HEK293 (cell line): Measurements from ENCODE around the gene BCAT1.

ENCODE experiments used
- CTCF ChIP-seq: fragments of 450-650 bp; formaldehyde crosslinking; IDR thresholded peaks from 2 replicates; pipeline ENCODE4 v1.5.1; 2016; ENCODE audit warnings: missing biosample characterization, missing genetic modification characterization
- GLI4 ChIP-seq: fragments of 450-650 bp; formaldehyde crosslinking; IDR thresholded peaks from 2 replicates; pipeline ENCODE4 v1.5.1; 2016; ENCODE audit warnings: missing biosample characterization, missing genetic modification characterization
- KLF9 ChIP-seq: fragments of 450-650 bp; formaldehyde crosslinking; IDR thresholded peaks from 2 replicates; pipeline ENCODE4 v1.5.1; 2016; ENCODE audit warnings: missing biosample characterization, missing genetic modification characterization, low read depth
- PRDM4 ChIP-seq: fragments of 450-650 bp; formaldehyde crosslinking; IDR thresholded peaks from 2 replicates; pipeline ENCODE4 v1.5.1; 2017; ENCODE audit warnings: missing biosample characterization, missing genetic modification characterization
- YY1 ChIP-seq: fragments of 450-650 bp; formaldehyde crosslinking; IDR thresholded peaks from 2 replicates; pipeline ENCODE4 v1.5.1; 2018; ENCODE audit warnings: missing biosample characterization, missing genetic modification characterization
- ZNF341 ChIP-seq: fragments of 450-650 bp; formaldehyde crosslinking; IDR thresholded peaks from 2 replicates; pipeline ENCODE4; 2016; ENCODE audit warnings: low read depth, missing biosample characterization, missing genetic modification characterization
- ZNF704 ChIP-seq: fragments of 450-650 bp; formaldehyde crosslinking; IDR thresholded peaks from 2 replicates; pipeline ENCODE4 v1.5.1; 2016; ENCODE audit warnings: missing biosample characterization, missing genetic modification characterization
- ZNF776 ChIP-seq: fragments of 450-650 bp; formaldehyde crosslinking; IDR thresholded peaks from 2 replicates; pipeline ENCODE4 v1.5.0; 2017; ENCODE audit warnings: missing biosample characterization, missing genetic modification characterization, borderline replicate concordance

GRCh38 chr12:24945845-24946244 is 3.1 kb downstream of the BCAT1 start:
- TF ChIP-seq ZNF776 (tag by site-specific recombination) (no peak), ZNF341 (tag by site-specific recombination) (no peak), YY1 (no peak), GLI4 (tag by site-specific recombination) (no peak), CTCF (tag by site-specific recombination) (no peak), PRDM4 (tag by site-specific recombination) (no peak), KLF9 (no peak), ZNF704 (tag by site-specific recombination) (no peak)
